HG02840 (cell line): ENCODE results near the gene HEMK1.

Experiments used
- ATAC-seq: cut with Tn5 transposase; IDR thresholded peaks from one replicate; pipeline ENCODE4 v1.9.1; 2021; ENCODE audit warnings: mild to moderate bottlenecking, moderate library complexity, moderate number of reproducible peaks; ENCODE audit not compliant: unreplicated experiment, low FRiP score

HEMK1 gene

GRCh38 chr3:50572801-50573371, 3.6 kb downstream of the HEMK1 start:
- no peak for ATAC-seq

GRCh38 chr3:50573566-50574443, 4.5 kb downstream of the HEMK1 start:
- ATAC-seq = no peak

GRCh38 chr3:50574444-50574831, 5.1 kb downstream of the HEMK1 start:
- no peak for ATAC-seq

GRCh38 chr3:50575372-50575771, 6.0 kb downstream of the HEMK1 start:
- no peak for ATAC-seq

GRCh38 chr3:50577348-50577747, 8.0 kb downstream of the HEMK1 start:
- ATAC-seq = no peak

GRCh38 chr3:50580683-50581458, 11.5 kb downstream of the HEMK1 start:
- no peak for ATAC-seq

GRCh38 chr3:50581459-50581842, 12.1 kb downstream of the HEMK1 start:
- no peak for ATAC-seq

- ATAC-seq = no peak
Measured at GRCh38 chr3:50582083-50582482, 12.8 kb downstream of the HEMK1 start.

GRCh38 chr3:50583897-50584296, 14.6 kb downstream of the HEMK1 start:
- ATAC-seq = no peak

- no peak for ATAC-seq
Measured at GRCh38 chr3:50584391-50584790, 15.1 kb downstream of the HEMK1 start.

- no peak for ATAC-seq
Measured at GRCh38 chr3:50585919-50586762, 16.8 kb downstream of the HEMK1 start.

- ATAC-seq = no peak
Measured at GRCh38 chr3:50586763-50587070, 17.4 kb downstream of the HEMK1 start.

- ATAC-seq = no peak
Measured at GRCh38 chr3:50587373-50587772, 18.1 kb downstream of the HEMK1 start.

GRCh38 chr3:50587806-50588758, 18.8 kb downstream of the HEMK1 start:
- no peak for ATAC-seq

- no peak for ATAC-seq
Measured at GRCh38 chr3:50588759-50589433, 19.6 kb downstream of the HEMK1 start.

- ATAC-seq = peak; percentile 13
Measured at GRCh38 chr3:50591196-50591741, 21.9 kb downstream of the HEMK1 start.

GRCh38 chr3:50592568-50592967, 23.2 kb downstream of the HEMK1 start:
- no peak for ATAC-seq

GRCh38 chr3:50594253-50594785, 25.0 kb downstream of the HEMK1 start:
- ATAC-seq = no peak
